ENCODE results near the gene TRIM28. TPM values are rescaled to one million over a fixed set of nuclear protein-coding genes. Genes with fewer than 3 reads are reported as not detected.

The TRIM28 gene
- total and polyA plus RNA-seq, 4 donors = 47.1 to 157 (median 84.2) TPM

DNA sequence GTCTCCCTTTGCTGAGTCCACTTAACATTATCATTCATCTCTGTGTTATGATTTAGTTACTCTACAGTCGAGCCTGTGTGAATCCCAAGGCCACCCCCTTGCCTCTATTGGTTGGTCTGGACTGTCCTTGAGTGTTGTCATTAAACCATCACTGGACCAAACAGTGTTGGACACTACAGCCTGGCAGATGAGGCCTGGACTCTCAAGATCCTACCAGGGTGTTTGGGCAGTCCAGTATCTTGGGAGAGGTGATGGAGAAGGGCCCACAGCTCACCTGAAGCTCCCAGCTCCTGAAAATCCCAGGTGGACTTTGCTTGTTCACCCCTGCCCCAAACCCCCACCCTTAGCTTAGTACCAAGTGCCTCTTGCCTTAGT is 7.2 kb downstream of the TRIM28 start (continued):
- TF ChIP-seq RXRA (IDR thresholded peaks at IDR 0.05) (no peak), HNF4G (IDR thresholded peaks at IDR 0.05) (no peak)
- TF ChIP-seq, protein P1, sequence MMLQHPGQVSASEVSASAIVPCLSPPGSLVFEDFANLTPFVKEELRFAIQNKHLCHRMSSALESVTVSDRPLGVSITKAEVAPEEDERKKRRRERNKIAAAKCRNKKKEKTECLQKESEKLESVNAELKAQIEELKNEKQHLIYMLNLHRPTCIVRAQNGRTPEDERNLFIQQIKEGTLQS (IDR thresholded peaks at IDR 0.05) = no peak

DNA sequence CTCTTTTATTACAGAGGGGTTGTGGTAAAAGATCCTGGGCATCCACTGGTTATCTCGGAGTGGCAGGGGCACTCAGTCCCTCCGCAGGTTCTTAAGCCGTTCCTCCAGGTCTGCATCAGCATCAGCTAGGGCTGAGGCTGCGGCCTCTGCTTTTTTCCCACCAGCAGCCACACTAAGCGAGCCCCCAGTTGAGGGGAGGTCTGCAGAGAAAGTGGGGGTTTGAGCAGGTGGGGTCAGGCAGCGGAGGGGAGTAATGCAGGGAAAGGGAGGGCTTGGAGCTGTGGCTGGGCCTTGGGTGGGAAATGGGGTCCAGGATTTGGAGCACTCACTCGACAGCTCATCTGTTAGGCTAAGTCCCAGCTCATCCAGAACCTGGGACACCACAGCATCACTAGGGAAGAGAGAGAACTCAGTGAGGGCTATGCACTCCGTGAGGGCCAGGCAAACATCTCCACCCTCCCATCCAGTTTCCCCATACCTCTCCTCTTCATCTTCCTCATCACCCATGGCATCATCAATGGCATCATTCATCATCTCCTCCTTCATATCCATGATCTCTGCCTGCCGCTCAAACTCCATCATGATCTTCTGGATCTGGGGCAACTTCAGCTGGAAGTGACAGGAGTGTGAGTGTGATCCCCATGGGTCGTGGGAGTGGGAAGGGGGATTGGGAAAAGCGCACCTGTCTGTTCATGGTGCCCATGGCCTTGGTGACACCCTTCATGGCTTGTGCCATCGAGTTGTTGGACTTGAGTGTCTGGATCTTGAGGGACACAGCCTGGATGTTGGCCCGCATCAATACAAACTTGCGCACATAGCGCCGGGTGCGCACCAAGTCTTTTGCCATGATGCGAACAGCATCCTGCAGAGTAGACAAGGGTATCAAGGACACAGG is 8.0 kb downstream of the TRIM28 start:
- H3K4me1 ChIP-seq (ENCODE audit: control insufficient read depth in 4 of 4, insufficient read depth in 4 of 4, low read length in 3 of 4) = peaks cover 10 to 32% (median 24%) of the 10 kb centered on the region in 4 donors

More for the DNA sequence above, 8.0 kb downstream of the TRIM28 start:
- Histone ChIP-seq H3K9me3 (ENCODE audit: control insufficient read depth in 4 of 4, low read length in 3 of 4) (no peaks in the 10 kb centered on the region), H3K4me3 (ENCODE audit: low read depth in 1 of 3, low read length in 3 of 3) (no peak overlapping the region), H3K27ac (ENCODE audit: low read depth in 1 of 2, low read length in 2 of 2) (no peak overlapping the region), H3K27me3 (ENCODE audit: control insufficient read depth in 4 of 4, insufficient read depth in 4 of 4, low read length in 3 of 4) (no peaks in the 10 kb centered on the region), H3K36me3 (ENCODE audit: control insufficient read depth in 4 of 4, insufficient read depth in 3 of 4, low read depth in 1 of 4, low read length in 3 of 4) (peaks cover 28 to 65% (median 53%) of the 10 kb centered on the region in 4 donors), H3K9ac (ENCODE audit: low read depth in 1 of 2, low read length in 2 of 2) (no peak overlapping the region)
- TF ChIP-seq HNF4G (IDR thresholded peaks at IDR 0.05) (no peak), RAD21 (IDR thresholded peaks at IDR 0.05) (no peak), TAF1 (conservative IDR thresholded peaks at IDR 0.05) (no peak), FOXA1 (IDR thresholded peaks at IDR 0.05) (no peak), NR2F2 (IDR thresholded peaks at IDR 0.05) (no peak), RXRA (IDR thresholded peaks at IDR 0.05) (no peak), JUND (IDR thresholded peaks at IDR 0.05) (no peak), FOXA2 (IDR thresholded peaks at IDR 0.05) (no peak), SP1 (IDR thresholded peaks at IDR 0.05) (no peak), EGR1 (IDR thresholded peaks at IDR 0.05; ENCODE audit: low read depth in 2 of 2) (no peak), GABPA (IDR thresholded peaks at IDR 0.05 in 1 of 2, conservative IDR thresholded peaks at IDR 0.05 in 1 of 2) (no peak), YY1 (IDR thresholded peaks at IDR 0.05) (no peak)
- TF ChIP-seq, protein P2, sequence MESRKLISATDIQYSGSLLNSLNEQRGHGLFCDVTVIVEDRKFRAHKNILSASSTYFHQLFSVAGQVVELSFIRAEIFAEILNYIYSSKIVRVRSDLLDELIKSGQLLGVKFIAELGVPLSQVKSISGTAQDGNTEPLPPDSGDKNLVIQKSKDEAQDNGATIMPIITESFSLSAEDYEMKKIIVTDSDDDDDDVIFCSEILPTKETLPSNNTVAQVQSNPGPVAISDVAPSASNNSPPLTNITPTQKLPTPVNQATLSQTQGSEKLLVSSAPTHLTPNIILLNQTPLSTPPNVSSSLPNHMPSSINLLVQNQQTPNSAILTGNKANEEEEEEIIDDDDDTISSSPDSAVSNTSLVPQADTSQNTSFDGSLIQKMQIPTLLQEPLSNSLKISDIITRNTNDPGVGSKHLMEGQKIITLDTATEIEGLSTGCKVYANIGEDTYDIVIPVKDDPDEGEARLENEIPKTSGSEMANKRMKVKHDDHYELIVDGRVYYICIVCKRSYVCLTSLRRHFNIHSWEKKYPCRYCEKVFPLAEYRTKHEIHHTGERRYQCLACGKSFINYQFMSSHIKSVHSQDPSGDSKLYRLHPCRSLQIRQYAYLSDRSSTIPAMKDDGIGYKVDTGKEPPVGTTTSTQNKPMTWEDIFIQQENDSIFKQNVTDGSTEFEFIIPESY (IDR thresholded peaks at IDR 0.05) = no peak
- TF ChIP-seq, protein P3, sequence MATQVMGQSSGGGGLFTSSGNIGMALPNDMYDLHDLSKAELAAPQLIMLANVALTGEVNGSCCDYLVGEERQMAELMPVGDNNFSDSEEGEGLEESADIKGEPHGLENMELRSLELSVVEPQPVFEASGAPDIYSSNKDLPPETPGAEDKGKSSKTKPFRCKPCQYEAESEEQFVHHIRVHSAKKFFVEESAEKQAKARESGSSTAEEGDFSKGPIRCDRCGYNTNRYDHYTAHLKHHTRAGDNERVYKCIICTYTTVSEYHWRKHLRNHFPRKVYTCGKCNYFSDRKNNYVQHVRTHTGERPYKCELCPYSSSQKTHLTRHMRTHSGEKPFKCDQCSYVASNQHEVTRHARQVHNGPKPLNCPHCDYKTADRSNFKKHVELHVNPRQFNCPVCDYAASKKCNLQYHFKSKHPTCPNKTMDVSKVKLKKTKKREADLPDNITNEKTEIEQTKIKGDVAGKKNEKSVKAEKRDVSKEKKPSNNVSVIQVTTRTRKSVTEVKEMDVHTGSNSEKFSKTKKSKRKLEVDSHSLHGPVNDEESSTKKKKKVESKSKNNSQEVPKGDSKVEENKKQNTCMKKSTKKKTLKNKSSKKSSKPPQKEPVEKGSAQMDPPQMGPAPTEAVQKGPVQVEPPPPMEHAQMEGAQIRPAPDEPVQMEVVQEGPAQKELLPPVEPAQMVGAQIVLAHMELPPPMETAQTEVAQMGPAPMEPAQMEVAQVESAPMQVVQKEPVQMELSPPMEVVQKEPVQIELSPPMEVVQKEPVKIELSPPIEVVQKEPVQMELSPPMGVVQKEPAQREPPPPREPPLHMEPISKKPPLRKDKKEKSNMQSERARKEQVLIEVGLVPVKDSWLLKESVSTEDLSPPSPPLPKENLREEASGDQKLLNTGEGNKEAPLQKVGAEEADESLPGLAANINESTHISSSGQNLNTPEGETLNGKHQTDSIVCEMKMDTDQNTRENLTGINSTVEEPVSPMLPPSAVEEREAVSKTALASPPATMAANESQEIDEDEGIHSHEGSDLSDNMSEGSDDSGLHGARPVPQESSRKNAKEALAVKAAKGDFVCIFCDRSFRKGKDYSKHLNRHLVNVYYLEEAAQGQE (IDR thresholded peaks at IDR 0.05) = no peak
- TF ChIP-seq, protein P4, sequence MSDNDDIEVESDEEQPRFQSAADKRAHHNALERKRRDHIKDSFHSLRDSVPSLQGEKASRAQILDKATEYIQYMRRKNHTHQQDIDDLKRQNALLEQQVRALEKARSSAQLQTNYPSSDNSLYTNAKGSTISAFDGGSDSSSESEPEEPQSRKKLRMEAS (IDR thresholded peaks at IDR 0.05) = no peak
- TF ChIP-seq, protein P1 (IDR thresholded peaks at IDR 0.05) = no peak
- TF ChIP-seq, protein P5, sequence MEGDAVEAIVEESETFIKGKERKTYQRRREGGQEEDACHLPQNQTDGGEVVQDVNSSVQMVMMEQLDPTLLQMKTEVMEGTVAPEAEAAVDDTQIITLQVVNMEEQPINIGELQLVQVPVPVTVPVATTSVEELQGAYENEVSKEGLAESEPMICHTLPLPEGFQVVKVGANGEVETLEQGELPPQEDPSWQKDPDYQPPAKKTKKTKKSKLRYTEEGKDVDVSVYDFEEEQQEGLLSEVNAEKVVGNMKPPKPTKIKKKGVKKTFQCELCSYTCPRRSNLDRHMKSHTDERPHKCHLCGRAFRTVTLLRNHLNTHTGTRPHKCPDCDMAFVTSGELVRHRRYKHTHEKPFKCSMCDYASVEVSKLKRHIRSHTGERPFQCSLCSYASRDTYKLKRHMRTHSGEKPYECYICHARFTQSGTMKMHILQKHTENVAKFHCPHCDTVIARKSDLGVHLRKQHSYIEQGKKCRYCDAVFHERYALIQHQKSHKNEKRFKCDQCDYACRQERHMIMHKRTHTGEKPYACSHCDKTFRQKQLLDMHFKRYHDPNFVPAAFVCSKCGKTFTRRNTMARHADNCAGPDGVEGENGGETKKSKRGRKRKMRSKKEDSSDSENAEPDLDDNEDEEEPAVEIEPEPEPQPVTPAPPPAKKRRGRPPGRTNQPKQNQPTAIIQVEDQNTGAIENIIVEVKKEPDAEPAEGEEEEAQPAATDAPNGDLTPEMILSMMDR (IDR thresholded peaks at IDR 0.05; ENCODE audit: low read depth, low read length, missing input control) = no peak
- no peak for DNase-seq (ENCODE audit: low spot score)
- WGBS = 97% methylated on average over 18 of the region's 18 CpGs
